Measurements from ENCODE around the gene HOXA13.
A peak's percentile ranks its signal among the peaks of the same experiment; 100 is the strongest.

Gene HOXA13

DNA sequence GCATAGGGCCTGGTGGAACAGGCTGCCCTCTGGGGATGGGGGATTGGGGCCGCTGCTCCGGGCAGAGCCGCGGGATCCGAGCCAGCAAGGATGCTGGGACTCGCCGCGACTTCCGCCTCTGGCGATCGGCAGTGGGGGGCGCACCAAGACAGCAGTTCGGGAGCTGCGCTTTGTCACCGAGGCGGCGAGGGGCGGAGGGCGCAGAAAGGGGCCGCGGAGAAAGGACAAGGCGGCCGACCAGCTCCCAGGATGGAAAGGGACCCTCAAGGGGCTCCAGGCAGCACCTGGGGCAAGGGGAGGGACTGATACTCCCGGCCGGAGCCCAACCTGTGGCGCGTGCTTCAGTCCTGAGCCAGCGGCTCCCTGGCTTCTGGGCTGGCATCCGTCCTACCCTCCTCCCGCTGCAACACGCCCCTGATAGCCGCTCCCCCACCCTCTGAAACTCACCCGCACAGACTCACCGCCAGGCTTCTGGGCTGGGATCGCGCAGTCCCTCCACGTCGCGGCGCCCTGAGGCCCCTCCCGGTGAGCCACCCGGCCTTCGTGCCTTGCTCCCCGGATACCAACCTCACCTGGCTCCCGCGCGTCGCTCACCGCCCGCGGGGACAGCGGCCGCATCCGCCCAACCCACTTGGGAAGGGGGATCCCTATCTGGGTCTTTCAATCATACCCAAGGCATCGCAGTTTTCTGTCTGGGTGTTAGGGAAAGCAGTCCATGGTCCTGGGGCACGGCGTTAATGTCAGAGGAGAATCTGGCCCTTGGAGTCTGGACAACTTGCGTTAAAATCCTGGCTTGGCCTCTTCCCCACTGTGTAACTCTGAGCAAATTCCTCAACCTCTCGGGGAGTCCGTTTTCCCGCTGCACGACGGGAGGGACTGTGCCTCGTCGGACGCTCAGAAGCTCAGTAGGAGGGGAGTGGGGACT lies 35.8 kb upstream of the HOXA13 start:
- no peak for DNase-seq

DNA sequence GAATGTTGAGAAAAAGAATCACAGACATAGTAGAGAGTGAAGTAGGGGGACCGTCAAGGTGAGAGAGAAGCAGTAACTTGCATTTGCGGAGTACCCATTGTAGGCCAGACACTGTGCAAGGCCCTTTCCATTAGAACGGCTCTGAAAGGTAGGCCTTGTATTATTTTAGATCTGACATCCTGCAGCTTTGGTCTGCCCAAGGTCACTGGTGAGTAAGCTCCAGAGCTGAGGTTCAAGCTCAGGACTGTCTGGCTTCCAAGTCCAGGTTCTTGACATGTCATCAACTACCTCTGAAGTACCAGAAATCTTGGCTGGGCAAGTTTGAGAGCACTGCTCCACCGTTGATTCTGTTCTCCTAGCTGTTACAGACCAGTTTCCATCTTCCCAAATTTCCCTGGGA lies 29.6 kb upstream of the HOXA13 start:
- no peak for DNase-seq

DNA sequence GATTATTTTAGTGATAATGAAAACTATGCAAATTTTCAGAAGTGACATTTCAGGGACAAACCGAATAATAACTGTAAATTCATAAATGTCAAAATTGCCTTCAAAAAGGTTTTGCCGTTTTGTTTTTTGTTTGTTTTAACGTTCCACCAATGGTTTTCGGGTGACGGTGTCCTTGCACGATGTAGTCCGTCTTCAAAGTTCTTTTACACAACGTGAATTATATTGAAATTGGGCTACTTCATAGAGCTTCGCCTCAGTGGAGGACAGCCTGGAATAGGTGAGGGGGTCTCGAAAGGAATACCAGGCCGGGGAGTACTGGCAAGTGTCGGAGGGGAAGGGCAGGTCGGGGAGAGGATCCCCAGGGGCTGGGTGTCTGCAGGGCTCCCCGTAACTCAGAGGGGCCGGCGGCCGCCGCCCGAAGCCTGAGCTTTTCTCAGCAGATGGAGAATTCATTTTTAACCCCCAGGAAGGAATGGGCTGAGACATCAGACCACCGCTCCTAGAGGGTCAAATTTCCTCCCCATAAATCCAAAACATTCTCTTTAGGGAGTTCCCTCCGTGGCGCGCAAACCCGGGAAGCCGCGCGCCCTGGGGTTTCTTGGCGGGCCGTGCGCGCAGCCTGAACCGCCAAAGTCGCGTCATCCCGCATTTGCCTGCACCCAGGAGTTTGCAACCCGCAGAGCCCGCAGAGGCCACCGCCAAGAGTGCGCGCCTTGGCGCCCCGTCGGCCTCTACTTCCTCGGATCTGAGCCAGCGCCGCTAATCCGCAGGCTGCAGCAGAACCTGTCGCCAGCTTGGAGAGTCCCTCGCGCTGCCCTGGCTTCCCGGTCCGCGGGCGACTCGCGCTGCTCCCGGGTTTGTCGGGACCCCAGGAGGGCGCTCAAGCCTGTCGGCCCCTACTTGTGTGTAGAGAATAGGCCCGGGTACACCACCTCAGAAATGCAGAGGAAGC lies 25.4 kb upstream of the HOXA13 start:
- DNase-seq = no peak

DNA sequence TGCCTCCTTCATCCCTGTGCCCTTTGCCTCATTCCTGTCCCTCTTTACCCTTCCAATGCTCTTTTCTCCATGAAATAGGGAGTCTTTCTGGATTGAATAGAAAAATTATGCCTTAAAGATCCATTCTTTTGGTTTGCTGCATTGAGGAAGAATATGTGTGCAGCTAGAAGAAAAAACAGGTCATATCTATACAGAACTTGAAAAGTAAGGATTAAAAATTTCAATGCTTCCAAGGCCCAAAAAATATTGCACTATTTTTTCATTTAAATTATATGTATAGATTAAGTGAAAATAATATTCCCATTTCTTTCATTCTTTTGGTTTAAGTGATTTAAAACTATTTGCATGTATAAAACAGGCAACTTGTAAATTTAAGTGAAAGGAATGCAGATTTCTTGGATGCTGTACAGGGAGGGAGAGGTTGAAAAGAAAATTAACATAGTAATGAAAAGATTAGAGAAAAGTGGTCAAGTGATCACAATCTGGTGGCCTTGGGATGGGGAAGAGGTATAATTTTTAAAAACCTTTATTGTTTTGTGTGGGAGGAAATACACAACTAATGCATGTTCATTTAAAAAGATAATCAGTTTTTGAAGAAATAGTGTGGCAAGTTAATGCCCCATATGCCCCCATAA lies 24.2 kb upstream of the HOXA13 start:
- no peak for DNase-seq

DNA sequence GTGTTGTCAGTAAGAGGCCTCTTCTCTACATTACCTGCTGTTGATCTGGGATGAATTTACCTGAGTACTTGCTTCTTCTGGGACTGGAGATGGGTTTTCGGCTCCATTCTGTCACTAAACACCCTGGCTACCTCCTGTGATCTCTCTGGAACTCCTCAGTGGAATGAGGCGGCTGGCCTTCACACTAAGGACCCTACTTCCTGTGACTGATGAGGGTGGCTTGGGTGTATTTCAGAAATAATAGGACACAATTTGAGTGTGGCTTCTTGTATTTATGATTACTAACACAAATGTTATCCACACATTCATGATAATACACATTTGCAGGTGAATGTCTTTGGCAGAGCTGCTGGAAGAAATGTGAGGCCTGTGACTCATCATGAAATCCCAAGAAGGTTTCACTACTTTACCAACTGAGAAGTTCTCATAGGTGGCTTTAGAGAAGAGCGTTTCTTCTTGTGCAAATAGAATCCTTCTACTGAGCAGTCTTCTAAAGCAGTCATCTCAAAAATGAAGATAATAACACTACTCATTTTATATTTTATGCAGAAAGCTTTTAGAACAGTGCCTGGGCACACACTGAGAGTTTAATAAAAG lies 21.4 kb upstream of the HOXA13 start:
- no peak for DNase-seq

DNA sequence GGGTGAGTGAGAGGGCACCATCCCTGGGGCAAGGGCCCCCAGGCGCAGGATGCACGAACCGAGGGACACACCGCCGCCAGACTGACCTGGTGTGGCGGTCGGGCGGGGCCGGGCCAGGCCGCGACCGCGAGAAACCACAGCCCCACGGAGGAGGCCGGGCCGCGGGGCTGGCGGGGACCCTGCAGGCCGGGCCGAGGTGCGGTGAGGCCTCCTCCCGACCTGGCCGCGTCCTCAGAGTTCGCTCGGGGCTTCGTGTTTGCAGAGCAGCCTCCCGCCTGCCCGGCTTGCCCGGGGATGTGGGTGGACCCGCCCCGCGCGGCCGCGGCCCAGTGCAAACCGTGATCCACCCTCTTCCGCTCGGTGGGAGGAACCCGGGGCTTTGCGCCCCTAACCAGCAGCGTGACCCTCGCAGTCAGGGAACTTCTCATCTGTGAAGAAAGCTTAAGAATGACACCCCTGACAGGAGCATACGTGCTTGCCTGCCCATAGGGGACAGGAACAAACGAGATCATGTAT lies 20.6 kb upstream of the HOXA13 start:
- no peak for DNase-seq

DNA sequence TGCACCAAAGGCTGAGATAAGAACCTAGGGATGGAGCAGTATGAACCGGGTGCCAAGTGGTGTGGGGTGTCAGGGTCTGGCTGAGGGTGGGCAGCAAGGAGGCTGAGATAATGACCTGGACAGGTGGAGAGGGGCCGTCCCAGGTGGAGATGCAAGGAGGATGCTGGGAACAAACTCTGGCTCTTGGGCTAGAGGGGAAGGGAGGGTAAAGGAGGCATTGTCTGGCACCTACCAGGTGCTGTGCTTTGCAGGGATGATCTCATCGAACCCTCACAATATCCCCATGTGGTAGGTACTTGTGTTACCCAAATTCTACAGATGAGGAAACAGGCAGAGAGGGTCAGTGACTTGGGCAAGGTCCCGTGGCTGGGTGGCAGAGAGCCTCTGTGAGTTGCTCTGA lies 19.9 kb upstream of the HOXA13 start:
- DNase-seq = no peak

DNA sequence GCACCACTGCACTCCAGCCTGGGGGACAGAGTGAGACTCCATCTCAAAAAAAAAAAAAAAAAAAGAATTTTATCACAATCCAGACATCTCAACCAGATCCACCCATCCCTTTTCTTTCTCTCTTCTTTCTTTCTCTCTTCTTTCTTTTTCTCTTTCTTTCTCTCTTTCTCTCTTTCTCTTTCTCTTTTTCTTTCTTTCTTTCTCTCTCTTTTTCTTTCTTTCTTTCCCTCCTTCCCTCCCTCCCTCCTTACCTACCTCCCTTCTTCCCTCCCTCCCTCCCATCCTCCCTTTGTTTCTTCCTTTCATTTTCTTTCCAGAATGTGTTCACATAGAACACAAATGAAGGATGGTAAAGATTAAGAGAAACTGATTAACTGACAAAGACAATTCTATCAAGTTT lies 18.1 kb upstream of the HOXA13 start:
- DNase-seq = no peak

DNA sequence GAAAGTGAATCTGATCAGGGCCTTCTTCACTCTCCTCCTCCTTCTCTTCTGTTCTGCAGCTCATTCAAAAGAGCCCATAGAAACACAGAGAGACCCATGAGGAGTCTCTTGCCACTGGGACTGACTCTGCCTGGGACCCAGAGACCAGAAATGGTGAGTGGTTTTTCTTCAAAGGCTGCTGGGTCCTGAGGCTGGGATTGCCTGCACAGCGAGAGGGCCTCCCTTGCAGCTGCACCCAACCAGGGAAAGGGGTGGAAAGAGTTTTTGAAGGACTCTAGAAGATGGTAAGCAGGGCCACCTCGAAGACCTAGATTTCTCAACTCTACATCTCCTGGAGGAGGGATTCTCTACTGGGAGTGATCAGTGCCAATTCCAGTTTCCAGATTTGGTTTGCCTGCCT lies 15.5 kb upstream of the HOXA13 start:
- no peak for DNase-seq

DNA sequence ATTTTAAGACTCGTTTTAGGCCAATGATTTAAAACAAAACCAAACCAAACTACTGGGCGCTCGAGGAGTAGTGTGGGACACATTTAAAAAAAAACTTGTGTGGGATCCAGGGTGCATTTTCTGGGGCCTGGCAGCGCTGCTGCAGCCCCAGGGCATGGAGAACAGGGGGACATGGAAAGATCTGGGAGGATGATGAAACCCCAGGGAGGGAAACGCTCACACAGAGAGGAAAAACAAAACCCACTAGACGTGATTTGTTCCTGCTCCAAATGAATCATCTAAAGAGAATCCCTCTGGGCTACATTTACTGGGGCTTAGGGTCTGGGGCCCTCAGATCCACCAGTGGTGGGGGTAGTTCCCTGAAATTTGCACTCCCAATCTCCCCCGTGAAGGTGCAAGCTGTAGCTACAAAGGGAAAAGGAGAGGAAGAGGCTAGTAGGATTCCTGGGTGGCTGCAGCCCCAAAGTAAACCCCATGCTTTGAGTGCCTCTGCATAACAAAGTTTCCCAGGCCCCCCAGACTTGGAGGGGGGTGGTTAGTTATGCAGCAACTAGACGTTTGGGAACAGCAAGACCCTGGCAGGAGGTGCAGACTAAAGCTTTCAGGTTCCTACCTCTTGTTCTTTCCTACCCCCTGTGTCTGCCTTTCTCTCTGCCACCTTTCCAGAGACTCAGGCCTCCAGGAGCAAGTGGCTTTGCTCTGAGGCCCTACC lies 14.5 kb upstream of the HOXA13 start:
- no peak for DNase-seq

DNA sequence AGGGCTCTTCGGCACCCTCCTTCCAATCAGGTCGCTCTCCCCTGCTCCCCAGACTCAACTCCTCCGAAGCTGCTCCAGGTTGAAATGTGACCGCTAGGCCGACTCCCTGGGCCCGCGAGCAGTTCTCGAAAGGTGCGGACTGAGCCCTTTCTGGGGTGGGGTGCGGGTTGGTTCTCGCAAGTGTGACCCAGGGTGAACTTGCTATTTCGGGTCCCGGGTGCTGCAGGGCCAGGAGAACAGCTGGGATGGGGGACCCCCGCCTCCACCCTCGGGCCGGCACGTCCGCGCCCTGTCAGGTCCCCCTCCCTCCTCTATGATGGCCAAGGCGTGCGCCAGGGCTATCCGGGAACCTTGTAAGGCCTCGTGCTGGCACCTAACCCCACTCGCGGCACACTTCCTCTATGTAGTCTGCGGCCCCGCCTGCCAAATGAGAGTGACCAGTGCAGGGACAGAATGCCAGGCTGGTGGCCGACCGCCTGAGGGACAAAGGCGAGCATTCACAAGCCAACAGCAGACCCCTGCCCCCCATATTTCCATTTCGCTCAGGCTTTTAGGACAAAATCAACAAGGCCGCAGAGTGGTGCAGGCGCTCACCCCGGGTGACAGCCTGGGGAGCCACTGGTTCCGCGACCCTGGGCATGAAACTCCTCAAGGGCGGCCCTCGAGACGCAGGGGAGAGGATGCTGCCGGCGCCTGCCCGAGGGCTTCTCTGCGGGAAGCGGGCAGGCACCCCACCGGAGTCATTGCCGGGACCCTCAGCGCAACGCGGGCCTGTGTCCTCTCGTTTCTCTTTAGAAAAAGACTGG lies 13.7 kb upstream of the HOXA13 start:
- no peak for DNase-seq

DNA sequence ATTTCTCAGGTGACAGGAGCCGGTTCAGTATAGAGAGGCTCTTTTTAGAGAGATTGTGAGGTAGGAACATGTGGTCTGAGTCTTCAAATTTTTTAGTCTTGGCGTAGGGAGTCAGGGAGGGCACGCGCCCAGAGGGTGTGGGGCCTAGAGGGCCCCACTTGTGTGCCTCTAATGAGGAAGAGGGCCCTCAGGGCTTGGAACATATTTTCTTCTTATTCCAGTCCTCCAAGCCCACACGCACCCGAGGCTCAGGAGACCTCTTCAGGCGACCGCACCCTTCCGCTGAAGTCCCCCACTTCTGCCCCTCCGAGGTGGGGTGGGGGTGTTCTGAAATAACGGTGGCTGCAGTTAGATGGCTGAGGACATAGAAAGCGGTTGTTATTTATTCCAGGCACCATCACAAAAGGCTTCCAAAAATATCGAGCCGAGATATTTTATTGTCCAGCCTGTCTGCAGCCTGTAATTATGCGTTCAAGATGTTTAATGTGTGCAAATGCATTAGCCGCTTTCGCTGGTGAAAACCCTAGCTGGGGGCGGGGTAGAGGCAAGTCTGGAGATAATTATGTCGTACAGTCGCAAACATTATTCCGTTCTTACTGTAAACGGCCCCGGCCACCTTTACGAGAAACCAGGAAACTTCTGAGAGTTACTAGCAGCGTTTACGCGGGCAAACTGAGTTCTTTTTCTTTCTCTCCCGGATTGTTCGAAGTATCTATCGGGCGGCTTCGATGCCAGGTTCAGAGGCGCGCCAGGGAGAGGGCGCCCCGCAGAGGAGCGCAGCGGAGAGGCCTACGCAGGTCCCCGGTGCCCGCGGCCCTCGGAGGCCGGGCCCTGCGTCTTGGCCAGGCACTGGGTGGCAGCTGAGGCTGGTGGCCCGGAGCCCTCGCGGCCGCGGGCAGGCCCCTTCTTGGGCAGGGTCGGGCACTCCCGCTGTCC lies 12.9 kb upstream of the HOXA13 start:
- DNase-seq = no peak

DNA sequence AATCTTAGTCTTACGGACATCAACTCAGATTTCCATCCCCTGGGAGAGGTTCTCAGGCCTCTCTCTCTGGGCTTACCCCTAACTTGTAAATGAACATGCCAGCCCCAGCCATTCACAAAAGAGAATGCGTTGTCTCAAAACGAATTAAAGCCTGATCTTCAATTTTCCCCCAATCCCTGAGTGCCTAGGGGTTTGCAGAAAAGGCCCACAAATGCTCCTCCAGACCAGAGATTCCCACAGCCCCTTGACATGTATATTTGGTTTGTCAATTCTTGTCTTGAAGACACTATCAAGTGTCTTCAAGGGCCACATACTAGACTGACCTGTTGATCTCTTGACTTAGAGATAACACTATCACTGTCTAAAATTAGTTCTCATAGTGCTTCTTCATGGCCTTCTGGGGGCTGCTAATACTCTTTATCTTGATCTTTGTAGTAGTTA lies 11.9 kb upstream of the HOXA13 start:
- no peak for DNase-seq

DNA sequence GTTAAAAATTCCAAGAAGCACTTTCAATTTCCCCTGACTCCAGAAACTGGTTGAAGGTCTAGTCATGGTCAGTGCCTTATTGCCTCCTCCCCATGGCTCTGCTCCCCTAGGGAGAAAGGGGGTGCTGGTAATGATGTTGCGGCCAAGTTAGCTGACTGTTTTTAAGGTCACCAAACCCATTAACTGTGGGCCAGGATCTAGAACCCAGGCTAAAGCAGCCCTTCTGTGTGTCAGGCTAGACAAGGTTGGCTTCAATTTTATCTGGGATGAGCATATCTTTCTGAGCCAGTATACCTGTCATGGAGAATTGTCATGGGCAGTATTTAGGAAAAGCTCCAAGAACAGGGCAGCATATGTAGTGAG lies 11.2 kb upstream of the HOXA13 start:
- no peak for DNase-seq

DNA sequence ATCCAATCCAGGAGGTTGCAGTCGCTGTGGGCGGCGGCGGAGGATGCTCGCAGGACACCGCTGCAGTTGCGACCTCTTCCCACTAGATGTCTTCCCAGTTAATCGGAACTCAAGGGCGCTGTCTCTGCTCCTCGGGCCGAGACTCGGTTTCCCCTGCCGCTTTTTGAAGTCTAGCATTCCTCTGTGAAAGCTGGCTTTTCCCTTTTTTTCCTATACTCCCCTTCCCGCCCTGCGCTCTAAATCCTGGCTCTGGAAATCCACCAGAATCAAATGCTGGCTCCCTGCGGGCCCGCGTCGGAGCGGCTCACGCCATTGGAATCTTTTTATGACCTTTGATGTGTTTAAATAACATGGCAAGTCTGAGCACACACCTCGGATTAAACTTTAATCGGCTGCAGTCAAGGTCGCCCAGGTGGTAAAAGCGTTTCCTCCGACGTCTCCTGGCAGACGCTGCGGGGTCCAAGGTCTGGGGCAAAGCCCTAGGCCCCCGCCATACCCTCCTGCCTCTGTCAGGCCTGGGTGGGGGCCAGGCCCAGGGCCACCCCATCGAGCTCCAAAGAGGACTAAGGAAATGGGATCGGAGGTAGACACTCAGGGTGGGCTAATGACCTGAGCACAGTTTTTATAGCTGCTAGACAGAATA lies 10.7 kb upstream of the HOXA13 start:
- peak in 1 of 2 donors; percentile 20 for DNase-seq

DNA sequence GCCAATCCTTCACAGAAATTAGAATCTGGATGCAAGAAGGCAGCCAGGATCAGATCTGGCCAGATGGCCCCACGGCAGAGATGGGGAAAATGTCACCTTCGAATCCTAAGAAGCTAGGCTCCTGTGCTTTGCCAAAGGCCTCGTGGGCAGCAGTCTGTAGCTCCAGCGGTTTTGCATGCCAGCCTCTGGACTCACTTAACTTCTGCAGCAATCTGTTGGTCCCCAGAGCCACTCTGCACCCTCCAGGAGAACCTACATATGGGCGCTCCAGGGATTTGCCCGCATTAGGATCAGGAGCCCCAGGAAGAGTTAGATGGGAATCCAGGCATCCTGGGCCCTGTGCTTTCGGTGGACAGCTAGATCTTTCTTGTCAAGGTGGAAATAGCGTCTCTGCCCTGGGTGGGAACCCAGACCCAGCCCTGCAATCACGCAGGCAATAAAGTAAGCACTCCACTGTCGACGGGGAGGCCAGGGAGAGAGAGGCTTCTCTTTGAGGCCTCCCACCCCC lies 10.1 kb upstream of the HOXA13 start:
- DNase-seq = no peak

DNA sequence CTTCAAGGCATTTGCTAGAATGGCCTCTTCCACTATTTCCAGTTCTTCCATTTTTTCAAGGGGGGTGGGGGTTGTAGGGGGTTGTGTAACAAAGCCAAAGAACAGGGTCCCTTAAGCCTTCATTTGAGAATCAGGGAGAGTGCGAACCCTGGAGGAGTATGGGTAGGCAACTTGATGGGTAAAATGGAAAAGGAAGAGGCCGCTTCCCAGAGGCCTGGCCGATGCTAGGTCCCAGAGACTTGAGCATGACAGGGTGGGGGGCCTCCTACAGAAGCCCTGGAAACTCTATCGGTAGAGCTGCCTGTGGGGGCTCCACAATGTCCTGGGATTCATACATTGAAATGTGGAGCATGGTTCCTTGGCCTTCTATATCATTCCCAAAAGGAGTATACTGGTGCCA lies 9.1 kb upstream of the HOXA13 start:
- no peak for DNase-seq

DNA sequence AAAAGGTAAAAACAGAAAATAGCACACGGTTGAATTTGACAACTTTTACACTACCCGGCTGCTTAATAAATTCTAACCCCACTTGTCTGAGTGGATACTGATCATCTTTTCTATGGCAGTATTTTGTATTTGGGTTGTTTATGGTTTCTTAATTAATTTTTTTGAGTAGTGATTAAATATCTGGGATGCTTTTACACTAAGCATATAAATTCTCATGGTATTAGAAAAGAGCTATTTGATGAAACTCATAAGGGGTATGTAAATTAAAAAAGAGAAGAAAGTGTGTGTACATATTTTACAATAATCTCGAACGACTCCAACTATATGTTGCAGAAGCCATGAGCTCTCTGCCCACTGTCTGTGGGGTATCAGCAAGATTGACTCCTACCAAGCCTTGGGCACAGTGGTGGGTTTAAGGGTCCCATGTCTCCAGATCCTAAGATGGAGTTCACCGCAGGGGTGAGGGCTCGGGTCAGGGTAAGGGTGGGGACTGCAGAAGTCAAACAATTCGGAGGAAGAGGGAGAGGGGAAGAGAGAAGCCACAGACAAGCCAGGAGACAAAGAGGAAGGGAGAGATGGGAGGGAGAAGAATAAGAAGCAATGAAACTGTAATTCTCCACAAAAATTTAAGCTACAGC lies 7.6 kb upstream of the HOXA13 start:
- no peak for DNase-seq

All from bone marrow (tissue), 2 donors.